CD4-positive, alpha-beta T cell treated with Interleukin-10 for 1 hour (primary cell): ENCODE measurements around the gene ALK.

Experiments
- DNase-seq: peaks from one replicate; pipeline ENCODE4 v3.0.0-alpha.2; 2020

ALK gene

GRCh38 chr2:29603341-29603740 is 318.0 kb downstream of the ALK start:
- no peak for DNase-seq

GRCh38 chr2:29601872-29602271 is 319.5 kb downstream of the ALK start:
- no peak for DNase-seq

- DNase-seq, result no peak
These were observed 320.1 kb downstream of the ALK start for GRCh38 chr2:29601321-29601720.

GRCh38 chr2:29599946-29600345 is 321.4 kb downstream of the ALK start:
- DNase-seq, result no peak

GRCh38 chr2:29598978-29599377 is 322.4 kb downstream of the ALK start:
- DNase-seq, result no peak

- DNase-seq, result no peak
These were observed 324.4 kb downstream of the ALK start for GRCh38 chr2:29597035-29597434.

GRCh38 chr2:29596584-29596983 is 324.8 kb downstream of the ALK start:
- no peak for DNase-seq

GRCh38 chr2:29591600-29591999 is 329.8 kb downstream of the ALK start:
- no peak for DNase-seq

- no peak for DNase-seq
These were observed 331.2 kb downstream of the ALK start for GRCh38 chr2:29590211-29590610.

- DNase-seq, result no peak
These were observed 331.8 kb downstream of the ALK start for GRCh38 chr2:29589440-29590103.

- no peak for DNase-seq
These were observed 333.8 kb downstream of the ALK start for GRCh38 chr2:29587402-29588190.

GRCh38 chr2:29586919-29587318 is 334.5 kb downstream of the ALK start:
- DNase-seq, result no peak

GRCh38 chr2:29583548-29584156 is 337.7 kb downstream of the ALK start:
- DNase-seq, result no peak

GRCh38 chr2:29583104-29583503 is 338.3 kb downstream of the ALK start:
- DNase-seq, result no peak

GRCh38 chr2:29582062-29582461 is 339.3 kb downstream of the ALK start:
- DNase-seq, result no peak

- no peak for DNase-seq
These were observed 341.2 kb downstream of the ALK start for GRCh38 chr2:29580223-29580622.

- DNase-seq, result no peak
These were observed 341.8 kb downstream of the ALK start for GRCh38 chr2:29579495-29580169.

GRCh38 chr2:29578084-29578598 is 343.2 kb downstream of the ALK start:
- no peak for DNase-seq

- no peak for DNase-seq
These were observed 345.2 kb downstream of the ALK start for GRCh38 chr2:29576231-29576630.

- DNase-seq, result no peak
These were observed 346.0 kb downstream of the ALK start for GRCh38 chr2:29575370-29575890.

- DNase-seq, result no peak
These were observed 347.8 kb downstream of the ALK start for GRCh38 chr2:29573612-29574011.

- no peak for DNase-seq
These were observed 348.2 kb downstream of the ALK start for GRCh38 chr2:29573147-29573546.

GRCh38 chr2:29570539-29570938 is 350.8 kb downstream of the ALK start:
- no peak for DNase-seq
